ENCODE data around the gene ZMAT5.

ZMAT5 gene

GRCh38 chr22:29689206-29689879, 77.5 kb downstream of the ZMAT5 start:
- Histone ChIP-seq H2AFZ (ENCODE audit: low read depth, low read length) (no peak overlapping the region), H3K9ac (ENCODE audit: low read depth, low read length) (no peak overlapping the region), H3K79me2 (ENCODE audit: insufficient read depth, low read length) (no peaks in the 10 kb centered on the region), H4K20me1 (ENCODE audit: insufficient read depth, low read length) (peaks cover 8% of the 10 kb centered on the region; the same call in 1 of the 2 replicates), H3K9me3 (ENCODE audit: insufficient read depth, low read length, severe bottlenecking) (no peaks in the 10 kb centered on the region), H3K27ac (ENCODE audit: low read length) (no peak overlapping the region), H3K4me3 (ENCODE audit: low read depth in 1 of 2, low read length in 2 of 2) (no peak overlapping the region), H3K27me3 (ENCODE audit: insufficient read depth, low read length, poor library complexity) (no peaks in the 10 kb centered on the region), H3K4me2 (ENCODE audit: insufficient read depth, low read length) (no peak overlapping the region), H3K36me3 (ENCODE audit: insufficient read depth, low read length) (peaks cover 77% of the 10 kb centered on the region), H3K4me1 (ENCODE audit: insufficient read depth, low read length) (no peaks in the 10 kb centered on the region)
- ATAC-seq (ENCODE audit: insufficient read depth, low read depth), result no peak
- no peak for TF ChIP-seq CTCF (IDR thresholded peaks at IDR 0.05; ENCODE audit: borderline replicate concordance, extremely low read depth, low read length, poor library complexity, severe bottlenecking)
- TF ChIP-seq EZH2 (IDR thresholded peaks at IDR 0.05; ENCODE audit: borderline replicate concordance, low read depth, low read length, severe bottlenecking), result no peak
- no peak for DNase-seq

- Histone ChIP-seq H3K4me1 (ENCODE audit: insufficient read depth, low read length) (no peaks in the 10 kb centered on the region), H3K79me2 (ENCODE audit: insufficient read depth, low read length) (no peaks in the 10 kb centered on the region), H3K9ac (ENCODE audit: low read depth, low read length) (no peak overlapping the region), H2AFZ (ENCODE audit: low read depth, low read length) (no peak overlapping the region), H3K9me3 (ENCODE audit: insufficient read depth, low read length, severe bottlenecking) (no peaks in the 10 kb centered on the region), H3K36me3 (ENCODE audit: insufficient read depth, low read length) (peaks cover 83% of the 10 kb centered on the region), H4K20me1 (ENCODE audit: insufficient read depth, low read length) (no peaks in the 10 kb centered on the region), H3K27ac (ENCODE audit: low read length) (no peak overlapping the region), H3K4me3 (ENCODE audit: low read depth in 1 of 2, low read length in 2 of 2) (no peak overlapping the region), H3K4me2 (ENCODE audit: insufficient read depth, low read length) (no peak overlapping the region), H3K27me3 (ENCODE audit: insufficient read depth, low read length, poor library complexity) (no peaks in the 10 kb centered on the region)
- no peak for DNase-seq
- ATAC-seq (ENCODE audit: insufficient read depth, low read depth), result no peak
- TF ChIP-seq CTCF (IDR thresholded peaks at IDR 0.05; ENCODE audit: borderline replicate concordance, extremely low read depth, low read length, poor library complexity, severe bottlenecking) (no peak), EZH2 (IDR thresholded peaks at IDR 0.05; ENCODE audit: borderline replicate concordance, low read depth, low read length, severe bottlenecking) (no peak)
These were observed 82.6 kb downstream of the ZMAT5 start for GRCh38 chr22:29684244-29684643.

- Histone ChIP-seq H3K36me3 (ENCODE audit: insufficient read depth, low read length) (peaks cover 90% of the 10 kb centered on the region), H3K4me1 (ENCODE audit: insufficient read depth, low read length) (no peaks in the 10 kb centered on the region), H3K79me2 (ENCODE audit: insufficient read depth, low read length) (no peaks in the 10 kb centered on the region), H3K9ac (ENCODE audit: low read depth, low read length) (no peak overlapping the region), H3K9me3 (ENCODE audit: insufficient read depth, low read length, severe bottlenecking) (no peaks in the 10 kb centered on the region), H4K20me1 (ENCODE audit: insufficient read depth, low read length) (no peaks in the 10 kb centered on the region), H2AFZ (ENCODE audit: low read depth, low read length) (no peak overlapping the region), H3K27ac (ENCODE audit: low read length) (no peak overlapping the region), H3K4me2 (ENCODE audit: insufficient read depth, low read length) (no peak overlapping the region), H3K27me3 (ENCODE audit: insufficient read depth, low read length, poor library complexity) (no peaks in the 10 kb centered on the region), H3K4me3 (ENCODE audit: low read depth in 1 of 2, low read length in 2 of 2) (no peak overlapping the region)
- no peak for DNase-seq
- no peak for ATAC-seq (ENCODE audit: insufficient read depth, low read depth)
- TF ChIP-seq CTCF (IDR thresholded peaks at IDR 0.05; ENCODE audit: borderline replicate concordance, extremely low read depth, low read length, poor library complexity, severe bottlenecking) (no peak), EZH2 (IDR thresholded peaks at IDR 0.05; ENCODE audit: borderline replicate concordance, low read depth, low read length, severe bottlenecking) (no peak)
These were observed 83.3 kb downstream of the ZMAT5 start for GRCh38 chr22:29683536-29683935.

Measured in DND-41 (cell line).